RWPE1 (cell line): ENCODE results near the gene WDR41.
"Not testable (repeated sequence)": the region's sequence is repeated elsewhere in the genome, so short reads cannot be mapped to it uniquely, and the experiment has no call there.

ENCODE experiments used
- CTCF ChIA-PET: fragments of 350-600 bp; sonication (Branson Sonifier 250); formaldehyde crosslinking; extraction: SDS; loops from one replicate; lab custom pipeline; 2021; lab: Yijun Ruan, JAX
- POLR2A ChIA-PET: fragments of 400-600 bp; formaldehyde crosslinking; extraction: SDS; loops from one replicate; lab custom pipeline; 2020; ENCODE audit warnings: antibody characterized with exemption; ENCODE audit not compliant: low non-redundant PET; lab: Yijun Ruan, JAX
- DNase-seq: peaks from one replicate; pipeline ENCODE4 v3.0.0; 2012; ENCODE audit warnings: low spot score
- H3K27ac ChIP-seq: fragments of 450-650 bp; 2 replicates; pipeline ENCODE4 v1.5.1; 2017
- TF ChIP-seq, protein P1 (sequence below): fragments of 450-650 bp; conservative IDR thresholded peaks from 2 replicates; pipeline ENCODE4 v1.5.1; 2017; ENCODE audit warnings: low read depth, mild to moderate bottlenecking

The WDR41 gene

DNA sequence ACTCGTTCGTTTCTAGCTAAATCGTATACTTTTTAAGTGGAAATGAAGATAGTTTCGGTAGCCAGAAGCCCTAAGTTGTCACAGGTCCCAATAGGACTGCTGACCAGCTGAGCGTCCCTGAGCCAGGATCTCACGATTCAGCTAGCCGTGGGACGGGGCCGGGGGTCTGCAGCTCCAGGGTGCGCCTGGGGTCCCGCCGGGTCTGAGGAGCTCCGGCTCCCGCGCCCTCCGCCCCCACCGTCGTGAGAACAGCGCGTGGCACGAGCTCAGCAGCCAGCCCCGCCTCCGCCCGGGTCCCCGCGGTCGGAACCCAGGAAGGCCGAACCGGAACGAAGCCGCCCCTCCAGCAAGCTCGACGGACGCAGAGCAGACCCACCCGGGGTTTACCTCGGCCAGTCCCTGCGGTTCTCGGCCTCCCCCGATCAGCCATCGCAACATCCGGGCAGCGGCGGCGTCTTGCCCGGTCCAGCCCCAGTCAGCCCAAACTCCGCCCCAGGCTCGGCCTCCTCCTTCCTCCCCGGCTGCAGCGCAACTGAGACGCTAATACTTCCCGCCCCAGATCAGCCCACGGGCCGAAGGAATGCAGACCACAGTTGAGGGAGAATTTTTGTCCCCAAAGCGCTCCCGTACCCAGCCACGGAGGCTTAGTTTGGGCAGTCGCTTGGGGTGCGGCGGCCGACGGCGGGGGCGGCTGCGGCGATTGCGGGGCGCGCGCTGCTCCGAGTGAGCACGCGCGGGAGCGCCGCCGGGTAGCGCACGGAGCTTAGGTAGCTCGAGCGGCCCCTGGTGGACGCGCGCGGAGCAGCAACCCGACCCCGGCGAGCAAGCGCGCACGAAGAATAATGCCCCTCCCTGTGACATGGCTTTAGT, at the start of gene WDR41:
TSS of gene WDR41 (minus strand) at position 534 of the 870 bp plus-strand sequence. CDS start at position 438, 96 bp downstream.
- TF ChIP-seq, protein P1, sequence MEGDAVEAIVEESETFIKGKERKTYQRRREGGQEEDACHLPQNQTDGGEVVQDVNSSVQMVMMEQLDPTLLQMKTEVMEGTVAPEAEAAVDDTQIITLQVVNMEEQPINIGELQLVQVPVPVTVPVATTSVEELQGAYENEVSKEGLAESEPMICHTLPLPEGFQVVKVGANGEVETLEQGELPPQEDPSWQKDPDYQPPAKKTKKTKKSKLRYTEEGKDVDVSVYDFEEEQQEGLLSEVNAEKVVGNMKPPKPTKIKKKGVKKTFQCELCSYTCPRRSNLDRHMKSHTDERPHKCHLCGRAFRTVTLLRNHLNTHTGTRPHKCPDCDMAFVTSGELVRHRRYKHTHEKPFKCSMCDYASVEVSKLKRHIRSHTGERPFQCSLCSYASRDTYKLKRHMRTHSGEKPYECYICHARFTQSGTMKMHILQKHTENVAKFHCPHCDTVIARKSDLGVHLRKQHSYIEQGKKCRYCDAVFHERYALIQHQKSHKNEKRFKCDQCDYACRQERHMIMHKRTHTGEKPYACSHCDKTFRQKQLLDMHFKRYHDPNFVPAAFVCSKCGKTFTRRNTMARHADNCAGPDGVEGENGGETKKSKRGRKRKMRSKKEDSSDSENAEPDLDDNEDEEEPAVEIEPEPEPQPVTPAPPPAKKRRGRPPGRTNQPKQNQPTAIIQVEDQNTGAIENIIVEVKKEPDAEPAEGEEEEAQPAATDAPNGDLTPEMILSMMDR: peak; percentile 99
- peak; percentile 95 for DNase-seq
- ChIA-PET CTCF (interaction anchor here (0.5 to 1.5 kb wide), 11 partner anchors 8 to 616 kb away, joined by 3 to 12 read pairs (median 5); partner anchors contain the start of gene ZBED3), POLR2A (interaction anchor here (0.6 kb wide), 2 partner anchors 385 to 1019 kb away, joined by 4 to 5 read pairs; no protein-coding TSS in a partner anchor)
- peak within 1 kb of the TSS; percentile 98 for H3K27ac ChIP-seq

DNA sequence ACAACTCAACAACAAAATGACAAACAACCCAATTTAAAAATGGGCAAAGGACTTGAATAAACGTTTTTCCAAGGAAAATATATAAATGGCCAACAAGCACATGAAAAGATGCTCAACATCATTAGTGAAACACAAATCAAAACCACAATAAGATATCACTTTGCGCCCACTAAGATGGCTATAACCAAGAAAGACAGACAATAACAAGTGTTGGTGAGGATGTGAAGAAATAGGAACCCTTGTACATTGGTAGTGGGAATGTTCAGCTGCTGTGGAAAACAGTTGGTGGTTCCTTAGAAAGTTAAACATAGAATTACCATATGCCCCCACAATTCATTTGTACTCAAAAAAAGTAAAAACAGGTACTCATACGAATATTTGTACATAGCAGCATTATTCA, 39.2 kb upstream of the WDR41 start:
- TF ChIP-seq, protein P1: no peak
- POLR2A ChIA-PET: no interaction called here
- no peak overlapping the region for H3K27ac ChIP-seq
- DNase-seq: no peak
- CTCF ChIA-PET: no interaction called here

DNA sequence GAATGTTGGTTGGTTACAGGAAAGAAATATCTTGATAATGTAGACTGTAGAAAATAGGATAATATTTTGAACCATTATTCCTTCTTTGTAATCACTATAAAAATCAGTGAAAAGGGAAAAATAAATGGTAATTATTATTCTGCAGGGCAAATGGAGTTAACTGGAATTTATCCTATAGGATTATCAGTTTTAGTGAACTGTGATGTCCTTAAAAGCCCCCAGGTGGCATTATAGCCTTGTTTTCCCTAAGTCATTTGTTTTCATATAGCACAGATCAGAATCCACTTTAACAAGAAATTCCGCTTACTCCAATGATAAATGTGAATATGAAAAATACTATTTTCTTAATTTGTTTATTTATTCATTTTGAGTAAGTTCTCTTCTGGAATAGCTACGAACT, 26.2 kb upstream of the WDR41 start:
- ChIA-PET POLR2A (no interaction called here), CTCF (interaction anchor here (0.6 to 0.7 kb wide), 2 partner anchors 130 to 492 kb away, joined by 3 to 4 read pairs; no protein-coding TSS in a partner anchor)
- H3K27ac ChIP-seq: no peak overlapping the region
- peak; percentile 27 for DNase-seq
- TF ChIP-seq, protein P1: peak; percentile 44

DNA sequence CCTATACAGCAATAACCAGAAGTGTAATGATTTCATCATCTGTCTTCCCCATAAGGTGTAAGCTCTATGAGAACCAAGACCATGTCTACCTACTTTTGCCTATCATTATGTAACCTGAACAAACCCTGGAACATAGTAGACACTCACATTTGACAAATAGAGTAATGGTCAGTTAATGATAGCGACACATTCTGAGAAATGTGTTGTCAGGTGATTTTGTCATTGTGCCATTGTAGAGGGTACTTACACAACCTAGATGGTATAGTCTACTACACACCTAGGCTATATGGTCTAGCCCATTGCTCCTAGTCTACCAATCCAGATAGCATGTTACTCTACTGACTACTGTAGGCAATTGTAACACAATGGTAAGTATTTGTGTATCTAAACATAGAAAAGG, 22.3 kb upstream of the WDR41 start:
- POLR2A ChIA-PET: no interaction called here
- no peak overlapping the region for H3K27ac ChIP-seq
- DNase-seq: no peak
- CTCF ChIA-PET: no interaction called here
- TF ChIP-seq, protein P1: no peak

GRCh38 chr5:77513321-77513720, 21.2 kb upstream of the WDR41 start:
- no peak for DNase-seq
- CTCF ChIA-PET: no interaction called here
- no peak overlapping the region for H3K27ac ChIP-seq
- TF ChIP-seq, protein P1: no peak
- POLR2A ChIA-PET: no interaction called here

GRCh38 chr5:77501132-77501531, 9.0 kb upstream of the WDR41 start:
- POLR2A ChIA-PET, H3K27ac ChIP-seq, DNase-seq: not testable (repeated sequence)
- CTCF ChIA-PET: interaction anchor here (0.9 kb wide), 1 partner anchor 9 kb away, joined by 5 read pairs; the partner anchor contains the start of gene WDR41

- ChIA-PET CTCF (no interaction called here), POLR2A (no interaction called here)
- TF ChIP-seq, protein P1: no peak
- no peak overlapping the region for H3K27ac ChIP-seq
- no peak for DNase-seq
Measured at GRCh38 chr5:77499973-77500372, 7.9 kb upstream of the WDR41 start.
